BE2C (cell line): Measurements from ENCODE around the gene LTN1.

ENCODE experiments used
- DNase-seq: peaks from one replicate; pipeline ENCODE4 v3.0.0-alpha.2; 2020
- H3K27me3 ChIP-seq: fragments of 250-450 bp; sonication (Bioruptor Pico); 2 replicates; pipeline ENCODE4 v1.5.1; 2020; ENCODE audit warnings: mild to moderate bottlenecking
- H3K36me3 ChIP-seq: fragments of 250-450 bp; sonication (Bioruptor Pico); 2 replicates; pipeline ENCODE4 v1.5.1; 2020; ENCODE audit warnings: mild to moderate bottlenecking
- H3K4me1 ChIP-seq: fragments of 250-450 bp; sonication (Bioruptor Pico); 2 replicates; pipeline ENCODE4 v1.5.1; 2020
- H3K4me3 ChIP-seq: 2 replicates; pipeline ENCODE4 v1.5.1; 2011; ENCODE audit warnings: low read depth, low read length
- H3K9me3 ChIP-seq: fragments of 250-450 bp; sonication (Bioruptor Pico); 2 replicates; pipeline ENCODE4 v1.5.1; 2020
- CTCF ChIP-seq: IDR thresholded peaks from 2 replicates; pipeline ENCODE4 v1.5.1; 2012; ENCODE audit warnings: mild to moderate bottlenecking, low read depth, low read length

The LTN1 gene

GRCh38 chr21:28903448-28903847 lies 89.2 kb downstream of the LTN1 start:
- no peaks in the 10 kb centered on the region for H3K9me3 ChIP-seq
- H3K36me3 ChIP-seq, result no peaks in the 10 kb centered on the region
- DNase-seq, result no peak
- TF ChIP-seq CTCF, result no peak
- H3K4me3 ChIP-seq, result no peak overlapping the region
- H3K4me1 ChIP-seq, result no peaks in the 10 kb centered on the region
- no peaks in the 10 kb centered on the region for H3K27me3 ChIP-seq

- no peak for DNase-seq
- Histone ChIP-seq H3K36me3 (no peaks in the 10 kb centered on the region), H3K4me3 (no peak overlapping the region), H3K4me1 (no peaks in the 10 kb centered on the region), H3K9me3 (no peaks in the 10 kb centered on the region), H3K27me3 (no peaks in the 10 kb centered on the region)
- TF ChIP-seq CTCF, result no peak
Measured at GRCh38 chr21:28900481-28900880, 92.2 kb downstream of the LTN1 start.

GRCh38 chr21:28899744-28900143 lies 92.9 kb downstream of the LTN1 start:
- Histone ChIP-seq H3K4me1 (no peaks in the 10 kb centered on the region), H3K4me3 (no peak overlapping the region), H3K27me3 (no peaks in the 10 kb centered on the region), H3K36me3 (no peaks in the 10 kb centered on the region), H3K9me3 (no peaks in the 10 kb centered on the region)
- DNase-seq, result no peak
- TF ChIP-seq CTCF, result no peak

GRCh38 chr21:28899220-28899619 lies 93.5 kb downstream of the LTN1 start:
- no peak overlapping the region for H3K4me3 ChIP-seq

GRCh38 chr21:28893687-28894086 lies 99.0 kb downstream of the LTN1 start:
- TF ChIP-seq CTCF, result no peak
- no peaks in the 10 kb centered on the region for H3K9me3 ChIP-seq
- H3K4me3 ChIP-seq, result no peak overlapping the region
- no peaks in the 10 kb centered on the region for H3K27me3 ChIP-seq
- H3K4me1 ChIP-seq, result no peaks in the 10 kb centered on the region
- no peak for DNase-seq
- H3K36me3 ChIP-seq, result no peaks in the 10 kb centered on the region

More at GRCh38 chr21:28899220-28899619, 93.5 kb downstream of the LTN1 start:
- H3K9me3 ChIP-seq, result no peaks in the 10 kb centered on the region
- H3K27me3 ChIP-seq, result no peaks in the 10 kb centered on the region
- no peaks in the 10 kb centered on the region for H3K36me3 ChIP-seq
- no peak for TF ChIP-seq CTCF
- no peak for DNase-seq
- H3K4me1 ChIP-seq, result no peaks in the 10 kb centered on the region

- Histone ChIP-seq H3K27me3 (no peaks in the 10 kb centered on the region), H3K4me3 (no peak overlapping the region), H3K36me3 (no peaks in the 10 kb centered on the region), H3K9me3 (no peaks in the 10 kb centered on the region), H3K4me1 (no peaks in the 10 kb centered on the region)
- no peak for TF ChIP-seq CTCF
- DNase-seq, result no peak
Measured at GRCh38 chr21:28892199-28893111, 100.2 kb downstream of the LTN1 start.
